ENCODE data around the gene SLC29A1. TPM values are rescaled to one million over a fixed set of nuclear protein-coding genes. Genes with fewer than 3 reads are reported as not detected.

SLC29A1 gene
- total RNA-seq, 2 experiments from 2014 or later: 24.8 to 25.4 TPM

GRCh38 chr6:44272529-44272928 lies 49.1 kb downstream of the SLC29A1 start:
- no peak for DNase-seq
- POLR2A ChIA-PET: no interaction called here
- H3K27ac Mint-ChIP-seq: no peak overlapping the region
- H3K4me1 Mint-ChIP-seq: peaks cover 22% of the 10 kb centered on the region
- H3K4me3 Mint-ChIP-seq: no peak overlapping the region
- no peaks in the 10 kb centered on the region for H3K36me3 Mint-ChIP-seq (ENCODE audit: low read depth)
- H3K27me3 Mint-ChIP-seq: peaks cover 68% of the 10 kb centered on the region
- CTCF ChIA-PET: interaction anchor here (1.0 to 1.2 kb wide), 2 partner anchors 11 to 65 kb away, joined by 3 to 4 read pairs; no protein-coding TSS in a partner anchor
- H3K9me3 Mint-ChIP-seq: no peaks in the 10 kb centered on the region

- Mint-ChIP-seq H3K27ac (no peak overlapping the region), H3K4me1 (peaks cover 19% of the 10 kb centered on the region), H3K27me3 (peaks cover 68% of the 10 kb centered on the region), H3K36me3 (ENCODE audit: low read depth) (no peaks in the 10 kb centered on the region), H3K9me3 (no peaks in the 10 kb centered on the region), H3K4me3 (no peak overlapping the region)
- CTCF ChIA-PET: interaction anchor here (1.0 kb wide), 2 partner anchors 32 to 65 kb away, joined by 3 read pairs; no protein-coding TSS in a partner anchor
- POLR2A ChIA-PET: no interaction called here
- DNase-seq: no peak
Observed at GRCh38 chr6:44272999-44273566, 49.7 kb downstream of the SLC29A1 start.

- ChIA-PET POLR2A (no interaction called here), CTCF (interaction anchor here (1.0 kb wide), 1 partner anchor 31 kb away, joined by 3 read pairs; no protein-coding TSS in a partner anchor)
- Mint-ChIP-seq H3K9me3 (no peaks in the 10 kb centered on the region), H3K36me3 (ENCODE audit: low read depth) (no peaks in the 10 kb centered on the region), H3K27me3 (peaks cover 68% of the 10 kb centered on the region), H3K27ac (no peak overlapping the region), H3K4me1 (peaks cover 19% of the 10 kb centered on the region), H3K4me3 (no peak overlapping the region)
- no peak for DNase-seq
Observed at GRCh38 chr6:44273617-44274016, 50.2 kb downstream of the SLC29A1 start.

- Mint-ChIP-seq H3K4me3 (no peak overlapping the region), H3K27ac (no peak overlapping the region), H3K36me3 (ENCODE audit: low read depth) (no peaks in the 10 kb centered on the region), H3K9me3 (no peaks in the 10 kb centered on the region), H3K27me3 (peaks cover 61% of the 10 kb centered on the region), H3K4me1 (peaks cover 8% of the 10 kb centered on the region)
- POLR2A ChIA-PET: no interaction called here
- no peak for DNase-seq
- CTCF ChIA-PET: interaction anchor here (0.8 to 1.4 kb wide), 3 partner anchors 19 to 61 kb away, joined by 3 to 4 read pairs (median 3); partner anchors contain the start of gene AARS2
Observed at GRCh38 chr6:44275271-44275748, 51.9 kb downstream of the SLC29A1 start.

GRCh38 chr6:44275749-44276648 lies 52.6 kb downstream of the SLC29A1 start:
- H3K4me3 Mint-ChIP-seq: no peak overlapping the region

GRCh38 chr6:44276667-44277640 lies 53.6 kb downstream of the SLC29A1 start:
- no peaks in the 10 kb centered on the region for H3K36me3 Mint-ChIP-seq (ENCODE audit: low read depth)
- ChIA-PET CTCF (interaction anchor here (1.3 kb wide), 1 partner anchor 36 kb away, joined by 3 read pairs; the partner anchor contains the start of gene AARS2), POLR2A (interaction anchor here (1.0 kb wide), 1 partner anchor 21 kb away, joined by 5 read pairs; no protein-coding TSS in a partner anchor)
- peaks cover 60% of the 10 kb centered on the region for H3K27me3 Mint-ChIP-seq
- DNase-seq: no peak
- no peak overlapping the region for H3K27ac Mint-ChIP-seq
- H3K4me1 Mint-ChIP-seq: peaks cover 4% of the 10 kb centered on the region
- H3K9me3 Mint-ChIP-seq: no peaks in the 10 kb centered on the region
- no peak overlapping the region for H3K4me3 Mint-ChIP-seq

More at GRCh38 chr6:44275749-44276648, 52.6 kb downstream of the SLC29A1 start:
- H3K4me1 Mint-ChIP-seq: peaks cover 7% of the 10 kb centered on the region
- H3K9me3 Mint-ChIP-seq: no peaks in the 10 kb centered on the region
- peaks cover 67% of the 10 kb centered on the region for H3K27me3 Mint-ChIP-seq
- no peaks in the 10 kb centered on the region for H3K36me3 Mint-ChIP-seq (ENCODE audit: low read depth)
- no peak overlapping the region for H3K27ac Mint-ChIP-seq
- DNase-seq: no peak
- ChIA-PET CTCF (interaction anchor here (0.8 to 1.3 kb wide), 2 partner anchors 37 to 60 kb away, joined by 3 read pairs; partner anchors contain the start of gene AARS2), POLR2A (no interaction called here)

GRCh38 chr6:44277763-44278162 lies 54.4 kb downstream of the SLC29A1 start:
- POLR2A ChIA-PET: interaction anchor here (1.0 kb wide), 1 partner anchor 21 kb away, joined by 5 read pairs; no protein-coding TSS in a partner anchor
- Mint-ChIP-seq H3K36me3 (ENCODE audit: low read depth) (no peaks in the 10 kb centered on the region), H3K27me3 (peaks cover 54% of the 10 kb centered on the region), H3K27ac (no peak overlapping the region), H3K4me3 (no peak overlapping the region), H3K9me3 (no peaks in the 10 kb centered on the region), H3K4me1 (peaks cover 4% of the 10 kb centered on the region)
- CTCF ChIA-PET: interaction anchor here (0.9 to 1.0 kb wide), 2 partner anchors 9 to 35 kb away, joined by 3 read pairs; partner anchors contain the start of gene AARS2
- no peak for DNase-seq

GRCh38 chr6:44278315-44278714 lies 54.9 kb downstream of the SLC29A1 start:
- H3K9me3 Mint-ChIP-seq: no peaks in the 10 kb centered on the region
- no peak for DNase-seq
- H3K4me1 Mint-ChIP-seq: peaks cover 4% of the 10 kb centered on the region
- no peak overlapping the region for H3K4me3 Mint-ChIP-seq
- peaks cover 48% of the 10 kb centered on the region for H3K27me3 Mint-ChIP-seq
- CTCF ChIA-PET: interaction anchor here (0.9 to 1.4 kb wide), 3 partner anchors 10 to 63 kb away, joined by 3 read pairs; partner anchors contain the start of gene AARS2
- H3K36me3 Mint-ChIP-seq (ENCODE audit: low read depth): no peaks in the 10 kb centered on the region
- POLR2A ChIA-PET: no interaction called here
- H3K27ac Mint-ChIP-seq: no peak overlapping the region

GRCh38 chr6:44278774-44279697 lies 55.6 kb downstream of the SLC29A1 start:
- H3K27ac Mint-ChIP-seq: no peak overlapping the region
- no peaks in the 10 kb centered on the region for H3K9me3 Mint-ChIP-seq
- no peaks in the 10 kb centered on the region for H3K36me3 Mint-ChIP-seq (ENCODE audit: low read depth)
- no peak overlapping the region for H3K4me3 Mint-ChIP-seq
- peaks cover 4% of the 10 kb centered on the region for H3K4me1 Mint-ChIP-seq
- H3K27me3 Mint-ChIP-seq: peaks cover 49% of the 10 kb centered on the region
- POLR2A ChIA-PET: no interaction called here
- CTCF ChIA-PET: interaction anchor here (0.5 to 1.4 kb wide), 3 partner anchors 12 to 63 kb away, joined by 3 read pairs; partner anchors contain the start of gene AARS2
- DNase-seq: no peak
